Measurements from ENCODE around the gene SLC35B3. TPM values are rescaled to one million over a fixed set of nuclear protein-coding genes. Genes with fewer than 3 reads are reported as not detected.
"Not testable (repeated sequence)": the region's sequence is repeated elsewhere in the genome, so short reads cannot be mapped to it uniquely, and the experiment has no call there.

Gene SLC35B3
- total RNA-seq, result 15.3 TPM

- intact Hi-C loops (cut with DNase I), result no loop called here
- ATAC-seq (peak; percentile 100), DNase-seq (ENCODE audit: low spot score) (peak; percentile 97)
These were observed at the start of gene SLC35B3 for GRCh38 chr6:8435093-8435844. Gene SLC35B3 (minus strand): TSS chr6:8435545.

- intact Hi-C loops (cut with DNase I), result no loop called here
These were observed 48.3 kb upstream of the SLC35B3 start for GRCh38 chr6:8483650-8484049.

GRCh38 chr6:8481727-8482126, 46.4 kb upstream of the SLC35B3 start:
- intact Hi-C loops (cut with DNase I), result no loop called here
- DNase-seq (ENCODE audit: low spot score) (no peak), ATAC-seq (no peak)

More at GRCh38 chr6:8483650-8484049, 48.3 kb upstream of the SLC35B3 start:
- DNase-seq (ENCODE audit: low spot score), result no peak
- ATAC-seq, result no peak

- ATAC-seq (no peak), DNase-seq (ENCODE audit: low spot score) (no peak)
- intact Hi-C loops (cut with DNase I), result no loop called here
These were observed 43.1 kb upstream of the SLC35B3 start for GRCh38 chr6:8478418-8478817.

- intact Hi-C loops (cut with DNase I), result no loop called here
- no peak for DNase-seq (ENCODE audit: low spot score)
- ATAC-seq, result no peak
These were observed 41.3 kb upstream of the SLC35B3 start for GRCh38 chr6:8476656-8477055.

- intact Hi-C loops (cut with DNase I), result no loop called here
- no peak for ATAC-seq
These were observed 33.4 kb upstream of the SLC35B3 start for GRCh38 chr6:8468552-8469356.

GRCh38 chr6:8462694-8463093, 27.3 kb upstream of the SLC35B3 start:
- ATAC-seq, result no peak
- DNase-seq (ENCODE audit: low spot score), result no peak
- intact Hi-C loops (cut with DNase I), result no loop called here

More at GRCh38 chr6:8468552-8469356, 33.4 kb upstream of the SLC35B3 start:
- DNase-seq (ENCODE audit: low spot score), result no peak

GRCh38 chr6:8462169-8462568, 26.8 kb upstream of the SLC35B3 start:
- DNase-seq (ENCODE audit: low spot score) (no peak), ATAC-seq (no peak)
- intact Hi-C loops (cut with DNase I), result no loop called here

GRCh38 chr6:8446391-8446790, 11.0 kb upstream of the SLC35B3 start:
- DNase-seq (ENCODE audit: low spot score), result no peak
- intact Hi-C loops (cut with DNase I), result no loop called here
- ATAC-seq, result no peak

- DNase-seq (ENCODE audit: low spot score); ATAC-seq; intact Hi-C loops (cut with DNase I): not testable (repeated sequence)
These were observed 10.6 kb upstream of the SLC35B3 start for GRCh38 chr6:8445930-8446329.

- intact Hi-C loops (cut with DNase I), result no loop called here
- no peak for ATAC-seq
- DNase-seq (ENCODE audit: low spot score), result no peak
These were observed 6.8 kb upstream of the SLC35B3 start for GRCh38 chr6:8442150-8442549.

- ATAC-seq (no peak), DNase-seq (ENCODE audit: low spot score) (no peak)
- intact Hi-C loops (cut with DNase I), result no loop called here
These were observed 6.1 kb upstream of the SLC35B3 start for GRCh38 chr6:8441452-8441851.

GRCh38 chr6:8439601-8440268, 4.4 kb upstream of the SLC35B3 start:
- DNase-seq (ENCODE audit: low spot score), result no peak
- intact Hi-C loops (cut with DNase I), result no loop called here
- ATAC-seq, result no peak

- no peak for ATAC-seq
- intact Hi-C loops (cut with DNase I), result no loop called here
- no peak for DNase-seq (ENCODE audit: low spot score)
These were observed 2.5 kb upstream of the SLC35B3 start for GRCh38 chr6:8437813-8438212.

- intact Hi-C loops (cut with DNase I), result no loop called here
- ATAC-seq, result no peak
- no peak for DNase-seq (ENCODE audit: low spot score)
These were observed 1.6 kb upstream of the SLC35B3 start for GRCh38 chr6:8436966-8437365.

GRCh38 chr6:8435845-8436168, 462 bp upstream of the SLC35B3 start:
- peak; percentile 76 for ATAC-seq
- no peak for DNase-seq (ENCODE audit: low spot score)
- intact Hi-C loops (cut with DNase I), result no loop called here

- intact Hi-C loops (cut with DNase I), result no loop called here
- DNase-seq (ENCODE audit: low spot score), result no peak
- no peak for ATAC-seq
These were observed 635 bp downstream of the SLC35B3 start for GRCh38 chr6:8434727-8435092.

GRCh38 chr6:8432614-8433013, 2.7 kb downstream of the SLC35B3 start:
- no peak for DNase-seq (ENCODE audit: low spot score)
- no peak for ATAC-seq
- intact Hi-C loops (cut with DNase I), result no loop called here

GRCh38 chr6:8429821-8430220, 5.5 kb downstream of the SLC35B3 start:
- ATAC-seq, result no peak
- DNase-seq (ENCODE audit: low spot score), result no peak
- intact Hi-C loops (cut with DNase I), result no loop called here

GRCh38 chr6:8426544-8426943, 8.8 kb downstream of the SLC35B3 start:
- ATAC-seq; intact Hi-C loops (cut with DNase I); DNase-seq (ENCODE audit: low spot score): not testable (repeated sequence)
